Mesendoderm (in vitro differentiated cells): Measurements from ENCODE around the gene KCNJ2.

Experiments
- DNase-seq: peaks from one replicate; pipeline ENCODE4 v3.0.0; 2013
- H2AK5ac ChIP-seq: 2 replicates; pipeline ENCODE4 v1.6.1; 2013; ENCODE audit warnings: low read length, inconsistent platforms
- H2BK120ac ChIP-seq: 2 replicates; pipeline ENCODE4 v1.6.1; 2013; ENCODE audit warnings: low read depth, mild to moderate bottlenecking, low read length, moderate library complexity, mixed read lengths
- H2BK15ac ChIP-seq: replicated peaks from 2 replicates; pipeline ENCODE4 v1.6.1; 2013; ENCODE audit warnings: low read depth, mild to moderate bottlenecking, moderate library complexity
- H2BK5ac ChIP-seq: 2 replicates; pipeline ENCODE4 v1.6.1; 2013; ENCODE audit warnings: low read length, inconsistent platforms
- H3K18ac ChIP-seq: 2 replicates; pipeline ENCODE4 v1.6.1; 2013; ENCODE audit warnings: mild to moderate bottlenecking, low read length, mixed read lengths
- H3K23ac ChIP-seq: one replicate; pipeline ENCODE4 v1.6.1; 2013; ENCODE audit warnings: low read length
- H3K27ac ChIP-seq: 2 replicates; pipeline ENCODE4 v1.5.1; 2013; ENCODE audit warnings: low read depth, mild to moderate bottlenecking, inconsistent platforms, low read length, moderate library complexity
- H3K27me3 ChIP-seq: 2 replicates; pipeline ENCODE4 v1.6.1; 2013; ENCODE audit warnings: low read length, control low read depth, mild to moderate bottlenecking, inconsistent platforms; ENCODE audit not compliant: insufficient read depth, poor library complexity
- H3K36me3 ChIP-seq: 2 replicates; pipeline ENCODE4 v1.6.1; 2013; ENCODE audit warnings: low read length, inconsistent platforms; ENCODE audit not compliant: control insufficient read depth, insufficient read depth
- H3K4ac ChIP-seq: one replicate; pipeline ENCODE4 v1.6.1; 2013; ENCODE audit warnings: low read depth, mild to moderate bottlenecking, low read length, moderate library complexity
- H3K4me1 ChIP-seq: 2 replicates; pipeline ENCODE4 v1.6.1; 2013; ENCODE audit warnings: low read depth, low read length, inconsistent platforms; ENCODE audit not compliant: control insufficient read depth
- H3K4me2 ChIP-seq: 2 replicates; pipeline ENCODE4 v1.6.1; 2013; ENCODE audit warnings: low read length
- H3K4me3 ChIP-seq: 2 replicates; pipeline ENCODE4 v1.5.1; 2013; ENCODE audit warnings: mild to moderate bottlenecking, low read length
- H3K56ac ChIP-seq: one replicate; pipeline ENCODE4 v1.6.1; 2013; ENCODE audit warnings: low read length
- H3K79me1 ChIP-seq: 2 replicates; pipeline ENCODE4 v1.6.1; 2013; ENCODE audit warnings: low read length, inconsistent platforms
- H3K79me2 ChIP-seq: 2 replicates; pipeline ENCODE4 v1.6.1; 2013; ENCODE audit warnings: mild to moderate bottlenecking, low read length; ENCODE audit not compliant: control insufficient read depth, insufficient read depth
- H3K9ac ChIP-seq: 2 replicates; pipeline ENCODE4 v1.6.1; 2013; ENCODE audit warnings: low read length, inconsistent platforms
- H4K5ac ChIP-seq: one replicate; pipeline ENCODE4 v1.6.1; 2013; ENCODE audit warnings: low read length
- H4K8ac ChIP-seq: one replicate; pipeline ENCODE4 v1.6.1; 2013; ENCODE audit warnings: low read depth, mild to moderate bottlenecking, control low read depth, low read length, moderate library complexity
- WGBS: extraction: QIAGEN DNeasy Blood & Tissue Kit; methylation state at CpG from one replicate; pipeline ENCODE4 v1.1.7; 2013; ENCODE audit warnings: low lambda C conversion rate, missing lambda C conversion rate; ENCODE audit not compliant: insufficient coverage; ENCODE audit errors: extremely low coverage; 5-methylcytosine and 5-hydroxymethylcytosine counted together

Gene KCNJ2

DNA sequence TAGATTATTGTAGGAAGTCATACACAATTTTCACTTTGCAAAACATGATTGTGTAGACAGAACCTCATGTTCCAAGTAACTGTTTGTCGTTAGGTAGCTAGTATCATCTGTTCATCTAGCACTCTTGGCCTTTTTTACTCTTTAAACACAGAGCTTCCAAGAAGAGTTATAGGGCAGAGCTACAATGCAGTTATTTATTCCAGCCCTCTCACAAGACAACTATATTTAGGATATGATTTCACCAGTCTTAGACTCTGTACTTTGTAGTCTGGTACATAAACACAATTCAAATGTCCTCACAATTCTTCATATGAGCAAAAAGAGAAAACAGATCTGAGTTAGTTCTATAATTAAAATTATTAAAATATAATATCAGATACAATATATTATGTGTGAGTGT is 37.9 kb downstream of the KCNJ2 start:
- no peak overlapping the region for H4K5ac ChIP-seq
- no peaks in the 10 kb centered on the region for H3K4me1 ChIP-seq
- no peak overlapping the region for H3K9ac ChIP-seq
- H3K4me3 ChIP-seq, result no peak overlapping the region
- no peak overlapping the region for H3K27ac ChIP-seq
- no peaks in the 10 kb centered on the region for H3K79me2 ChIP-seq
- no peak overlapping the region for H2BK120ac ChIP-seq
- no peaks in the 10 kb centered on the region for H3K27me3 ChIP-seq
- WGBS, result no CpG with 5 or more reads among the region's 1 CpG
- H2BK15ac ChIP-seq, result no peak overlapping the region
- H3K36me3 ChIP-seq, result no peaks in the 10 kb centered on the region
- H3K23ac ChIP-seq, result no peak overlapping the region
- no peak overlapping the region for H3K4ac ChIP-seq
- no peak overlapping the region for H3K56ac ChIP-seq
- no peak overlapping the region for H2AK5ac ChIP-seq
- no peak for DNase-seq
- H3K18ac ChIP-seq, result no peak overlapping the region
- no peak overlapping the region for H2BK5ac ChIP-seq
- H3K4me2 ChIP-seq, result no peak overlapping the region
- H4K8ac ChIP-seq, result no peak overlapping the region
- H3K79me1 ChIP-seq, result no peaks in the 10 kb centered on the region

DNA sequence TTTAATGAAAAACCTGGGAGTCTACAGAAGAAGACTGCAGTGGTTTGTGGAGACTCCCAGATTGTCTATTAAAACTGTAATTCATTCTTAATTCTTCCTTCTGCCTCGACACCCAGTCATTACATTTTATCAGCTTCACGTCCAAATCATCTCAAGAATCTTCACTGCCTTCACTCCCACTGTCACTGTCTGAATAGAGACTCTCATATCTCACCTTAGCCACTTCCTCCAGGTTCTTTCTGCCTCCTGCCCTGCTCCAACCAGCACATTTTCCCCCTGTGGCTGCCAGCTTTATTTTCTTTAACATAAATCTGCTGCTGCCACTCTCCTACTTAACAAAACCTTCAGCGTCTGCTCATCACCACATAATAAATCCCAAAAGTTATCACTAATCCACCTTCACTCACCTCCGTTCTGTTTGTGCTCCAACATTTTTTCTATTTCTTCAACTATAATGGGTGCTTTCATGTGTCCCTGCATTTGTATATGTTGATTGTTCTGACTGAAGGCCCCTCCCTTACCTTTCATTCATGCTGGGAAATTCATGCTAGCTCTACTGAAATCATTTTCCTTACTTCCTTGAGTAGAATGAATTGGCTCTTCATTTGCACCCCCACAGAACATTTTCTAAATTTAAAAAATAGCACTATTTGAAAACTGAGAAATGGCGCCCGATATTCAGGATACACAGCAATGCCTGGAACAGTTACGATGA is 38.9 kb downstream of the KCNJ2 start:
- no peaks in the 10 kb centered on the region for H3K4me1 ChIP-seq
- H4K5ac ChIP-seq, result no peak overlapping the region
- no peak overlapping the region for H3K9ac ChIP-seq
- no peak overlapping the region for H4K8ac ChIP-seq
- peak; percentile 3 for DNase-seq
- 100% methylated on average over 2 of the region's 7 CpGs for WGBS
- no peaks in the 10 kb centered on the region for H3K36me3 ChIP-seq
- no peak overlapping the region for H3K4me3 ChIP-seq
- no peak overlapping the region for H2BK5ac ChIP-seq
- H3K27ac ChIP-seq, result no peak overlapping the region
- H2BK15ac ChIP-seq, result no peak overlapping the region
- H2BK120ac ChIP-seq, result no peak overlapping the region
- no peak overlapping the region for H3K4me2 ChIP-seq
- no peaks in the 10 kb centered on the region for H3K27me3 ChIP-seq
- no peak overlapping the region for H3K18ac ChIP-seq
- H2AK5ac ChIP-seq, result no peak overlapping the region
- no peak overlapping the region for H3K56ac ChIP-seq
- no peak overlapping the region for H3K23ac ChIP-seq
- no peaks in the 10 kb centered on the region for H3K79me2 ChIP-seq
- H3K79me1 ChIP-seq, result no peaks in the 10 kb centered on the region
- H3K4ac ChIP-seq, result no peak overlapping the region

- Histone ChIP-seq H3K56ac (no peak overlapping the region), H3K79me1 (no peaks in the 10 kb centered on the region)
Observed at GRCh38 chr17:70208825-70209555, 39.7 kb downstream of the KCNJ2 start.

DNA sequence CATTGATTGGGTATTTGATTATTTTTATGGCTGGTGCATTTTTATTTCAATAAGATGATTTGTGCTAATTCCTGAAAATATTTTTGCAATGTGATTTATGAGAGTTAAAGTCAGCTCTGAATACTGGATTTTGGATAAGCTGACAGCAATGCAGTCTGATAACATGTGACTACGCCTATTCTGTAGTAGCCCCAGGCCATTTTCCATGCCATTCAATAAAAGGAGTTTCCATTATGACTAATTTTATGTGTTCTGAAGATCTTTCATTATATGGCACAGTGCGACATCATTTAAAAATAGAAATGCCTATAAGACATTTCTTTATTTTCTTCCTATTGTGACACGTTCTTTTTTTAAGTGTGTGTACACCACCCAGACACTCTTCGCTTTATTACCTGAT is 46.3 kb downstream of the KCNJ2 start:
- Histone ChIP-seq H3K27me3 (no peaks in the 10 kb centered on the region), H3K4me3 (no peak overlapping the region), H3K23ac (no peak overlapping the region), H3K56ac (no peak overlapping the region), H3K4me2 (no peak overlapping the region), H3K9ac (no peak overlapping the region), H2AK5ac (no peak overlapping the region), H2BK120ac (no peak overlapping the region), H3K36me3 (no peaks in the 10 kb centered on the region), H3K79me1 (no peaks in the 10 kb centered on the region), H3K27ac (no peak overlapping the region), H4K8ac (no peak overlapping the region), H4K5ac (no peak overlapping the region), H3K18ac (no peak overlapping the region), H2BK5ac (no peak overlapping the region), H2BK15ac (no peak overlapping the region), H3K4me1 (no peaks in the 10 kb centered on the region), H3K4ac (no peak overlapping the region), H3K79me2 (no peaks in the 10 kb centered on the region)
- WGBS, result no CpG with 5 or more reads among the region's 4 CpGs
- DNase-seq, result no peak

More at GRCh38 chr17:70208825-70209555, 39.7 kb downstream of the KCNJ2 start:
- Histone ChIP-seq H3K4ac (no peak overlapping the region), H3K23ac (no peak overlapping the region), H3K9ac (no peak overlapping the region), H4K5ac (no peak overlapping the region), H2BK15ac (no peak overlapping the region), H2BK120ac (no peak overlapping the region), H2AK5ac (no peak overlapping the region), H3K4me1 (no peaks in the 10 kb centered on the region), H3K4me2 (no peak overlapping the region), H3K18ac (no peak overlapping the region), H3K36me3 (no peaks in the 10 kb centered on the region), H4K8ac (no peak overlapping the region), H3K79me2 (no peaks in the 10 kb centered on the region), H3K27ac (no peak overlapping the region), H3K27me3 (no peaks in the 10 kb centered on the region), H2BK5ac (no peak overlapping the region), H3K4me3 (no peak overlapping the region)
- no CpG with 5 or more reads among the region's 6 CpGs for WGBS
- no peak for DNase-seq

DNA sequence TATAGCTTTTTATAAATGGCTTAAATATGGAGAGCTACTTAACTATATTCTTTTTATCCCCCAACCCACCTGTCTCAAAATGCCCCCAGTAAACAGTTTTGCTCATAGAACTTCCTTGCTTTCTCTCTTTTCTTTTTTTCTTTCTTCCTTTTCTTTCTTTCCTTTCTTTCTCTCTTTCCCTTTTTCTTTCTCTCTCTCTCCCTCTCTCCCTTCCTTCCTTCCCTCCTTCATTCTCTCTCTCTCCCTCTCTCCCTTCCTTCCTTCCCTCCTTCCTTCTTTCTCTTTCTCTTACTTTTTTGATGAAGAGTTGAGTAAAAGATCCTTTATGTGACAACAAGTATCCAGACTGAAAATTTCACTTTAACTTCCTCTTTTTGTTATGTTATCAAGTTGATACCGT is 48.2 kb downstream of the KCNJ2 start:
- H3K27ac ChIP-seq, result no peak overlapping the region
- no peaks in the 10 kb centered on the region for H3K27me3 ChIP-seq
- H4K8ac ChIP-seq, result no peak overlapping the region
- no peaks in the 10 kb centered on the region for H3K79me1 ChIP-seq
- H3K4me1 ChIP-seq, result no peaks in the 10 kb centered on the region
- no peaks in the 10 kb centered on the region for H3K79me2 ChIP-seq
- DNase-seq, result no peak
- H3K36me3 ChIP-seq, result no peaks in the 10 kb centered on the region
- H2BK120ac ChIP-seq, result no peak overlapping the region
- no peak overlapping the region for H3K9ac ChIP-seq
- no peak overlapping the region for H3K4ac ChIP-seq
- no CpG with 5 or more reads among the region's 1 CpG for WGBS
- H3K4me3 ChIP-seq, result no peak overlapping the region
- no peak overlapping the region for H2AK5ac ChIP-seq
- H3K18ac ChIP-seq, result no peak overlapping the region
- H3K23ac ChIP-seq, result no peak overlapping the region
- no peak overlapping the region for H4K5ac ChIP-seq
- H3K4me2 ChIP-seq, result no peak overlapping the region
- no peak overlapping the region for H2BK5ac ChIP-seq
- no peak overlapping the region for H3K56ac ChIP-seq
- no peak overlapping the region for H2BK15ac ChIP-seq
